HPDE6-E6E7 (cell line): ENCODE results near the gene DEDD2.

Source experiments
- DNase-seq: peaks from one replicate; pipeline ENCODE4 v3.0.0; 2011; ENCODE audit warnings: missing footprints; ENCODE audit errors: extremely low spot score

Gene DEDD2

GRCh38 chr19:42170715-42171114 is 46.8 kb downstream of the DEDD2 start:
- DNase-seq: no peak

- no peak for DNase-seq
These were observed 47.7 kb downstream of the DEDD2 start for GRCh38 chr19:42169486-42170413.

- DNase-seq: no peak
These were observed 49.3 kb downstream of the DEDD2 start for GRCh38 chr19:42168206-42168605.

GRCh38 chr19:42166316-42166715 is 51.2 kb downstream of the DEDD2 start:
- DNase-seq: no peak

- DNase-seq: no peak
These were observed 52.3 kb downstream of the DEDD2 start for GRCh38 chr19:42165146-42165545.

- DNase-seq: no peak
These were observed 55.7 kb downstream of the DEDD2 start for GRCh38 chr19:42161616-42162263.

- DNase-seq: no peak
These were observed 57.5 kb downstream of the DEDD2 start for GRCh38 chr19:42159942-42160341.

- no peak for DNase-seq
These were observed 58.6 kb downstream of the DEDD2 start for GRCh38 chr19:42158926-42159325.

- DNase-seq: no peak
These were observed 60.9 kb downstream of the DEDD2 start for GRCh38 chr19:42156571-42156970.

- DNase-seq: no peak
These were observed 61.7 kb downstream of the DEDD2 start for GRCh38 chr19:42155796-42156195.

GRCh38 chr19:42154471-42155323 is 62.8 kb downstream of the DEDD2 start:
- no peak for DNase-seq

GRCh38 chr19:42153672-42154433 is 63.6 kb downstream of the DEDD2 start:
- no peak for DNase-seq

- no peak for DNase-seq
These were observed 64.4 kb downstream of the DEDD2 start for GRCh38 chr19:42152910-42153671.

- DNase-seq: no peak
These were observed 65.4 kb downstream of the DEDD2 start for GRCh38 chr19:42151782-42152684.

GRCh38 chr19:42150911-42151361 is 66.5 kb downstream of the DEDD2 start:
- DNase-seq: no peak

- DNase-seq: no peak
These were observed 67.1 kb downstream of the DEDD2 start for GRCh38 chr19:42150364-42150763.

GRCh38 chr19:42149447-42150202 is 67.9 kb downstream of the DEDD2 start:
- no peak for DNase-seq
